Esophagus muscularis mucosa (tissue), 4 donors: ENCODE data around the gene PKP3. TPM values are rescaled to one million over a fixed set of nuclear protein-coding genes. Genes with fewer than 3 reads are reported as not detected.

ENCODE experiments used
- DNase-seq: peaks from one replicate; pipeline ENCODE4 v3.0.0-alpha.2; 2017; ENCODE audit errors: extremely low spot score
- H3K27ac ChIP-seq, 4 donors: fragments of 200-600 bp; sonication (generic); replicated peaks in 1 of 4; 1 replicate in 3 of 4; 2 replicates in 1 of 4; pipeline ENCODE4 v1.5.1; 2016 to 2019; ENCODE audit warnings: mild to moderate bottlenecking in 1 of 4
- H3K27me3 ChIP-seq, 4 donors: fragments of 200-600 bp; sonication (generic); one replicate each; pipeline versions ENCODE4 v1.5.1 to v1.6.0; 2016 to 2019
- H3K36me3 ChIP-seq, 4 donors: fragments of 200-600 bp; sonication (generic); one replicate each; pipeline ENCODE4 v1.5.1; 2016 to 2019
- H3K4me1 ChIP-seq, 4 donors: fragments of 200-600 bp; sonication (generic); one replicate each; pipeline ENCODE4 v1.5.1; 2016 to 2019
- H3K4me3 ChIP-seq, 4 donors: fragments of 200-600 bp; sonication (generic); 1 replicate in 2 of 4; 2 replicates in 2 of 4; pipeline ENCODE4 v1.5.1; 2016 to 2019; ENCODE audit warnings: mild to moderate bottlenecking in 4 of 4, moderate library complexity in 1 of 4
- H3K9me3 ChIP-seq, 4 donors: fragments of 200-600 bp; sonication (generic); 1 replicate in 3 of 4; 2 replicates in 1 of 4; pipeline ENCODE4 v1.5.1; 2016 to 2019
- EP300 ChIP-seq: sonication (generic); formaldehyde crosslinking; IDR thresholded peaks from one replicate; pipeline ENCODE4 v1.6.1; 2017; ENCODE audit warnings: antibody characterized with exemption
- POLR2A ChIP-seq: fragments of 450-650 bp; IDR thresholded peaks from one replicate; pipeline ENCODE4 v1.6.1; 2017; ENCODE audit warnings: antibody characterized with exemption, moderate library complexity, mild to moderate bottlenecking, low read depth
- POLR2AphosphoS5 ChIP-seq, 2 donors: sonication (generic); formaldehyde crosslinking; IDR thresholded peaks; one replicate each; pipeline ENCODE4 v1.6.1; 2017; ENCODE audit warnings: antibody characterized with exemption in 2 of 2
- WGBS: methylation state at CpG from one replicate; pipeline ENCODE4 v1.1.5; 2018; 5-methylcytosine and 5-hydroxymethylcytosine counted together
- intact Hi-C: fragments of 100-400 bp; cut with DNase I; formaldehyde crosslinking; loops from one replicate; pipeline ENCODE4 v1.15.1; 2023
- total RNA-seq, 4 donors: library from RNA; depleted of rRNA; stranded (reverse); fragments of >200 nt; gene quantifications; one replicate each; pipeline versions ENCODE4 v1.1.0 to v1.2.1, GENCODE V29; 2016
- TF ChIP-seq, protein P1 (sequence below), 3 experiments: fragments of 200-600 bp in 2 of 3; fragments of 450-650 bp in 1 of 3; sonication (generic) in 2 of 3; IDR thresholded peaks; one replicate each; pipeline ENCODE4 v1.5.1; 2017 to 2019; ENCODE audit warnings: antibody characterized with exemption in 3 of 3, mild to moderate bottlenecking in 2 of 3, moderate library complexity in 1 of 3

The PKP3 gene
- total RNA-seq, 4 donors from 2014 or later, result 0.17 to 1.1 (median 0.51) TPM

DNA sequence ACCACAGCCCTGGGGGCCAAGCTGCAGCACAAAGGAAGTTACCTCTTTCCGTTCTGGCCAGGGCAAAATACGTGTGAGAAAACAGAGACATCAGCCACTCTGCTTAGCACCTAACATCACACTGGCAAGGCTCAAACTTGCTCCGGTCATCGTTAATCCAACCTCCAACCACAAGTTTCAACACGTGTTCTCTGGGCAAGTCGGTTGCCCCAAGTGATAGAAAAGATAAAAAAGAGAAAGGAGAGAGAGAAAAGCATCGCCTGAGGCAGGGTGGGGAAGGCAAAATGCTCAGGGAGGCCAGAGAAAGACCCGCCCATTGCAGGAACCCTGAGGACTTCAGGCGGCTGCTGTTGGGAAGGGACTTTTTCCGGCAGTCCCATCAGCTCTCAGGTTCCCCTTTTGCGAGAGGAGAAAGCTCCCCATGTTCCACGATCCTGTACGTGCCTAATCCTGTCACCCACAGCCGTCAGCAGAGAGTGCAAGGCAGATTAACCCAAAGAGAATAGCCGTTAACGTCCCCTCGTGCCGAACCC is 43.2 kb upstream of the PKP3 start:
- Histone ChIP-seq H3K4me3 (no peak overlapping the region), H3K36me3 (no peaks in the 10 kb centered on the region), H3K4me1 (peaks cover 33 to 48% (median 41%) of the 10 kb centered on the region in 4 donors), H3K9me3 (no peaks in the 10 kb centered on the region), H3K27ac (peak overlapping the region in 2 of 4 donors; percentile 11 to 30), H3K27me3 (no peaks in the 10 kb centered on the region)
- TF ChIP-seq POLR2AphosphoS5 (IDR thresholded peaks at IDR 0.05) (no peak), POLR2A (no peak), EP300 (no peak)
- TF ChIP-seq, protein P1, sequence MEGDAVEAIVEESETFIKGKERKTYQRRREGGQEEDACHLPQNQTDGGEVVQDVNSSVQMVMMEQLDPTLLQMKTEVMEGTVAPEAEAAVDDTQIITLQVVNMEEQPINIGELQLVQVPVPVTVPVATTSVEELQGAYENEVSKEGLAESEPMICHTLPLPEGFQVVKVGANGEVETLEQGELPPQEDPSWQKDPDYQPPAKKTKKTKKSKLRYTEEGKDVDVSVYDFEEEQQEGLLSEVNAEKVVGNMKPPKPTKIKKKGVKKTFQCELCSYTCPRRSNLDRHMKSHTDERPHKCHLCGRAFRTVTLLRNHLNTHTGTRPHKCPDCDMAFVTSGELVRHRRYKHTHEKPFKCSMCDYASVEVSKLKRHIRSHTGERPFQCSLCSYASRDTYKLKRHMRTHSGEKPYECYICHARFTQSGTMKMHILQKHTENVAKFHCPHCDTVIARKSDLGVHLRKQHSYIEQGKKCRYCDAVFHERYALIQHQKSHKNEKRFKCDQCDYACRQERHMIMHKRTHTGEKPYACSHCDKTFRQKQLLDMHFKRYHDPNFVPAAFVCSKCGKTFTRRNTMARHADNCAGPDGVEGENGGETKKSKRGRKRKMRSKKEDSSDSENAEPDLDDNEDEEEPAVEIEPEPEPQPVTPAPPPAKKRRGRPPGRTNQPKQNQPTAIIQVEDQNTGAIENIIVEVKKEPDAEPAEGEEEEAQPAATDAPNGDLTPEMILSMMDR (IDR thresholded peaks at IDR 0.05), result no peak
- intact Hi-C loops, result no loop called here
- WGBS, result 79% methylated on average over 18 of the region's 18 CpGs
- no peak for DNase-seq

DNA sequence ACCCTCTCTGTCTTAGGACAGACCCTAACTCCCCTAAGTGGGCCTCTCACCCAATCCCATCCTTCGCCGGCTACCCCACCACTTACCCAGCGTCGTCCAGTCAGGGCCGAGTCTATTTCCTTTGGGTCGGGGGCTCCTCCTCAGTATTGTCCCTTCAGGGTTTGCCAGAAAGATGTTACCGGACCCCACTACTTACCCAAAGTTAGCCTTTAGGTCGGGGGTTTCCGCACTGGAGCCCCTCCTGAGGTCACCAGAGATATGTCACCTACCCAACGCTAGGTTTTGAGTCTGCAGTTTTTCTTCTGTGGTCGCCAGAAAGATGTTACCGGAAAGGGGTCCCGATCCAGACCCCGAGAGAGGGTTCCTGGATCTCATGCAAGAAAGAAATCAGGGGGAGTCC is 42.6 kb upstream of the PKP3 start:
- intact Hi-C loops, result no loop called here
- 89% methylated on average over 14 of the region's 14 CpGs for WGBS
- H3K36me3 ChIP-seq, result no peaks in the 10 kb centered on the region
- peak overlapping the region in 2 of 4 donors; percentile 11 to 30 for H3K27ac ChIP-seq
- peaks cover 33 to 48% (median 42%) of the 10 kb centered on the region in 4 donors for H3K4me1 ChIP-seq
- H3K4me3 ChIP-seq, result no peak overlapping the region
- no peaks in the 10 kb centered on the region for H3K9me3 ChIP-seq
- no peak for TF ChIP-seq POLR2AphosphoS5 (IDR thresholded peaks at IDR 0.05)
- H3K27me3 ChIP-seq, result no peaks in the 10 kb centered on the region
- no peak for DNase-seq

DNA sequence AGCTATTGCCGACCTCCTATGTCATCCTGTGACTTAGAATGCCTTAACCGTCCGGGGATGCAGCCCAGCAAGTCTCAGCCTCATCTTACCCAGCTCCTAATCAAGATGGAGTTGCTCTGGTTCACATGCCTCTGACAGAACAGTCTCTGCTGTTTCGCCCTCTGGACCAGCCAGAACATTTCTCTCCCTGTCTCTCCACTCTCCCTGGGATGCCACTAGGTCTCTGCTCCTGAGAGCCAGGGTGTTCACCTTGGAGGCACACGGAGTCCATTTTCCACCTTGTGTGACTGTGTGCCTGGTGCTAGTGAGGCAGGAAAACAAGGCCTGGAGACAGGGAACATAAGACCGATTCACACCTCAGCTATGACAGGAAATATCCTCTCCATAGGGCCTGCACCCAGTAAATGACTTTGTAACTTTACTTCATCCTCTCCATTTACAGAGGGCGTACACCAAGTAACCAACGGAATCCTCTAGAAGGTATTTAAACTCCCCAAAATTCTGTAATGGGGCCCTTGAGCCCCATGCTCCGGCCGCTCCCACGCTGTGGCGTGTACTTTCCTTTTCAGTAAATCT is 41.5 kb upstream of the PKP3 start:
- DNase-seq, result no peak
- intact Hi-C loops, result loop anchor here (2.0 kb wide), 1 partner anchor 26 kb away; no protein-coding TSS in a partner anchor

DNA sequence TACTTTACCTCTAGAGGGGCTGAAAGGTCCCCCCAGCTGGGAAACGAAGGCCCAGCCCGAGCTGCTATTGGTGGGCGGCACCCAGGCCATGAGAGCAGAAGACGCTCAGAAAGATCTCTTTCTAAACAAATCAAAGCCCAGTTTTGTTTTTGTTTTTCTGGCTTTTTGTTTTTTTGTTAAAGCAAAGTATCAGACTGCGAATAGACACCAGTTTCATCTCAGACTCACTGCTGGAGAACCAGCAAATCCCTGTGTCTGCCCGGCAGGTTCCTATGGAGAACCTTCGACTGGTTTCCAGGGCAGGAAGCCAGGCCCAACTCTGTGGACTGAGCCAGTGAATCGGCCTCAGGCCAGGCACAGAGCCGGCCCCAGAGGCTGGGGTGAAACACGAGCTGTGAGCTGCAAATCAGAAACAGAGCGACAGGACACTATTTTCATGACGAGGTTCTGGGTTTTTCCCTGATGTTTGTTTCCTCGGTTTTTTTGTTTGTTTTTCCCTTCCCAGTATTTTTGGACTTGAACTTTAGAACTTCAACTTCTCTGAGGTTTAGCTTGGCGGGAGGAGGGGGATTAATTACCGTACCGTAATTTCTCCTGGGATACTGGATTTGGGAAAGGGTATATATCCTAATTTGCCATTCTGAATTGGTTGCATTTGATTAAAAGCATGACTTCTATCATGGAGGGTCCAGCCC is 40.7 kb upstream of the PKP3 start:
- H3K4me3 ChIP-seq, result peak overlapping the region in 2 of 4 donors; percentile 1 to 3
- peak overlapping the region; percentile 96 to 99 (median 98) for H3K27ac ChIP-seq
- intact Hi-C loops, result loop anchor here (2.0 kb wide), 1 partner anchor 27 kb away; no protein-coding TSS in a partner anchor
- no peaks in the 10 kb centered on the region for H3K9me3 ChIP-seq
- H3K4me1 ChIP-seq, result peaks cover 36 to 56% (median 49%) of the 10 kb centered on the region in 4 donors
- H3K27me3 ChIP-seq, result no peaks in the 10 kb centered on the region
- no peaks in the 10 kb centered on the region for H3K36me3 ChIP-seq
- TF ChIP-seq POLR2AphosphoS5 (IDR thresholded peaks at IDR 0.05) (peak; percentile 71 to 91), POLR2A (no peak)
- DNase-seq, result no peak
- WGBS, result 20% methylated on average over 16 of the region's 16 CpGs

More for the DNA sequence above, 41.5 kb upstream of the PKP3 start:
- WGBS, result 90% methylated on average over 12 of the region's 12 CpGs
- H3K27me3 ChIP-seq, result no peaks in the 10 kb centered on the region
- TF ChIP-seq, protein P1 (IDR thresholded peaks at IDR 0.05), result no peak
- TF ChIP-seq POLR2A, result no peak
- TF ChIP-seq EP300, result no peak
- no peak for TF ChIP-seq POLR2AphosphoS5 (IDR thresholded peaks at IDR 0.05)
- no peak overlapping the region for H3K4me3 ChIP-seq
- H3K36me3 ChIP-seq, result no peaks in the 10 kb centered on the region
- H3K4me1 ChIP-seq, result peaks cover 33 to 48% (median 43%) of the 10 kb centered on the region in 4 donors
- peak overlapping the region; percentile 96 to 99 (median 98) for H3K27ac ChIP-seq
- H3K9me3 ChIP-seq, result no peaks in the 10 kb centered on the region

DNA sequence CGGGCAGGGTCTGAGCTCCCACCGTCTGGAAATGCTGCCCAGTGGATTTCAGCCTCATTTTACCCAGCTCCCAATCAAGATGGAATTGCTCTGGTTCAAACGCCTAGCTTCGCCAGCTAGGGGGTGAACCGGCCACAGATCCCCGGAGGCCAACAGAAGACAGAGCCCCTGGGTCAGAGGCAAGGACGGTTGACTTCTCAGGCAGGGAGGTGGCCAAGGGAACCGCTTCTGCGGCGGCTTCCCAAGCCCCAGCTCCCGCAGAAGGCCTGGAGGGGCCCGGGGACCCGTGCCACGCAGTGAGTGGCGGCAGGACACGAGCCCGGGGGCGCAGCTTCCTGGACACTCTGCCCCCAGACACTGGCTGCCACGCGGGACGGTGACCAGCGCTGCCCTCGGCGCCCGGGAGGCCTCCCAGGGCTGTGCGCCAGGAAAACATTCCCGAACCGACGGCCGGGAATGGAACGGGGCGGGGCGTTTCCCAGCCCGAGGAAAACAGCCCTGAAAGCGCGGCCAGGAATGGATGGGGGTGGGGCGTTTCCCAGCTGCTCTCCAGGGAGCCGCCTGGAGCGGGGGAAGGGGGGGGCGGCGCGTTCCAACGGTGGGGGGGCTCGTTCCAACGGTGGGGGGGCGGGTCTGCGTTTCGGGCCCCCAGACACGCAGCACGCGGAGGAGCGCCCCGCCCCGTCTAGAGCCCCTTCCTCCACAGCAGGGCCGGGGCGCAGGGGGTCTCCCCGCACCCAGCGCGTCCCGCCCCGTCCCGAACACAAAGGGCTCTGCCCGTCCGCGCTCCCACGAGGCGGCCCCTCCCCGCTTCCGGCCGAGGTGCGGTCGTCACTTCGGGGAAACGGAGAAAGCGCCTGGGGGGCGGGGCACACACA is 38.2 kb upstream of the PKP3 start:
- intact Hi-C loops, result no loop called here
- DNase-seq, result peak; percentile 98

More for the DNA sequence above, 38.2 kb upstream of the PKP3 start:
- WGBS, result 10% methylated on average over 16 of the region's 76 CpGs
- peaks cover 36 to 65% (median 55%) of the 10 kb centered on the region in 4 donors for H3K4me1 ChIP-seq
- H3K36me3 ChIP-seq, result no peaks in the 10 kb centered on the region
- peak; percentile 88 for TF ChIP-seq EP300
- TF ChIP-seq POLR2A, result peak; percentile 72
- peak; percentile 89 to 92 for TF ChIP-seq POLR2AphosphoS5 (IDR thresholded peaks at IDR 0.05)
- TF ChIP-seq, protein P1 (IDR thresholded peaks at IDR 0.05), result no peak
- peak overlapping the region; percentile 96 to 99 (median 98) for H3K27ac ChIP-seq
- peaks cover 0 to 3% (median under 1%) of the 10 kb centered on the region in 4 donors for H3K9me3 ChIP-seq
- H3K27me3 ChIP-seq, result no peaks in the 10 kb centered on the region
- peak overlapping the region; percentile 50 to 66 (median 55) for H3K4me3 ChIP-seq
